Measurements from ENCODE around the gene SUMO3.

The SUMO3 gene

GRCh38 chr21:44773291-44773932 is 44.5 kb downstream of the SUMO3 start:
- TF ChIP-seq CTCF (IDR thresholded peaks at IDR 0.05; ENCODE audit: low read depth, low read length), result no peak
- DNase-seq (ENCODE audit: extremely low read depth, low read depth), result no peak

GRCh38 chr21:44771896-44772525 is 45.9 kb downstream of the SUMO3 start:
- no peak for DNase-seq (ENCODE audit: extremely low read depth, low read depth)
- no peak for TF ChIP-seq CTCF (IDR thresholded peaks at IDR 0.05; ENCODE audit: low read depth, low read length)

GRCh38 chr21:44767834-44768831 is 49.7 kb downstream of the SUMO3 start:
- no peak for DNase-seq (ENCODE audit: extremely low read depth, low read depth)
- TF ChIP-seq CTCF (IDR thresholded peaks at IDR 0.05; ENCODE audit: low read depth, low read length), result no peak

- TF ChIP-seq CTCF (IDR thresholded peaks at IDR 0.05; ENCODE audit: low read depth, low read length), result no peak
- DNase-seq (ENCODE audit: extremely low read depth, low read depth), result no peak
Measured at GRCh38 chr21:44766818-44767354, 51.0 kb downstream of the SUMO3 start.

- no peak for TF ChIP-seq CTCF (IDR thresholded peaks at IDR 0.05; ENCODE audit: low read depth, low read length)
- DNase-seq (ENCODE audit: extremely low read depth, low read depth), result no peak
Measured at GRCh38 chr21:44766014-44766817, 51.6 kb downstream of the SUMO3 start.

- no peak for TF ChIP-seq CTCF (IDR thresholded peaks at IDR 0.05; ENCODE audit: low read depth, low read length)
- no peak for DNase-seq (ENCODE audit: extremely low read depth, low read depth)
Measured at GRCh38 chr21:44765231-44766013, 52.4 kb downstream of the SUMO3 start.

All from AG09319 (cell line).